ENCODE measurements around the gene PAX4.

The PAX4 gene, protein sequence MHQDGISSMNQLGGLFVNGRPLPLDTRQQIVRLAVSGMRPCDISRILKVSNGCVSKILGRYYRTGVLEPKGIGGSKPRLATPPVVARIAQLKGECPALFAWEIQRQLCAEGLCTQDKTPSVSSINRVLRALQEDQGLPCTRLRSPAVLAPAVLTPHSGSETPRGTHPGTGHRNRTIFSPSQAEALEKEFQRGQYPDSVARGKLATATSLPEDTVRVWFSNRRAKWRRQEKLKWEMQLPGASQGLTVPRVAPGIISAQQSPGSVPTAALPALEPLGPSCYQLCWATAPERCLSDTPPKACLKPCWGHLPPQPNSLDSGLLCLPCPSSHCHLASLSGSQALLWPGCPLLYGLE

GRCh38 chr7:127618042-127618441 lies at the start of gene PAX4:
Gene PAX4 (minus strand): TSS chr7:127618142. CDS start chr7:127615928, 2,214 bp downstream.
- no peaks in the 10 kb centered on the region for H3K36me3 ChIP-seq (ENCODE audit: control insufficient read depth in 5 of 5, insufficient read depth in 5 of 5, low read length in 5 of 5)
- H3K27me3 ChIP-seq (ENCODE audit: control insufficient read depth in 5 of 5, insufficient read depth in 4 of 5, low read length in 5 of 5), result peaks cover 33 to 44% (median 39%) of the 10 kb centered on the region in 5 donors
- no peak within 1 kb of the TSS for H3K4me3 ChIP-seq (ENCODE audit: low read depth in 1 of 5, low read length in 5 of 5)
- H3K27ac ChIP-seq (ENCODE audit: low read depth, low read length), result no peak within 1 kb of the TSS
- H3K4me1 ChIP-seq (ENCODE audit: control insufficient read depth in 5 of 5, insufficient read depth in 5 of 5, low read length in 5 of 5), result peaks cover 0 to 5% (median 0%) of the 10 kb centered on the region in 5 donors
- no peak within 1 kb of the TSS for H3K9ac ChIP-seq (ENCODE audit: low read length in 5 of 5)
- no peaks in the 10 kb centered on the region for H3K9me3 ChIP-seq (ENCODE audit: control insufficient read depth in 5 of 5, low read length in 5 of 5)

DNA sequence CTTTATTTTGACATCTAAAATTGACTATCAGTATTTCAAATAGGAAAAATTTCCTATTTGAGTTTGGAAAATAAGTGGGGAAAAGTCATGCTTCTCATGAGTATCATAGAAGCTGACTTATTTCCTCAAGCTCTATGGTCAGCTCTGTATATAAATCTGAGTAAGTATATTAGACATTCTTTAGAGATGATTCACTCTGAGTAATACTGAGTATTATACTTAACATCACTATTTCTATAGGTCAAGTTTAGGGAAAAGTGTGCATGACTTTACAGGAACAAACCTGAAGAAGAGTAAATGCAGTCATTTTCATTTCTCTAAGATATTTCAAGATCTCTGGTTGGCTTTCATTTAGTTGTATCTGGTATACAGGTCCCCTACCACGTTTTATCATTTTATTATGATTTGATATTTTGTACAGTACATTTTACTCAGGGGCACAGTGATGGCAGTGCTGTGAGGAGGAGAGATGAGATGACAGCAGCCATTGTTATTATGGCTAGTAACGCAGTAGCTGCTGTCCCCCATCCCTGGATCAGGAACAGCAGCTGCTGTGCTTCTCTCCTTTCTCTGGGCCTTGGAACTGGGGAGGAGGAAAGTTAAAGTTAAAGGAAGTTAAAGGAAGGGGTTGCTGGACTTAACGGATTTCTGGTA lies 49.2 kb upstream of the PAX4 start:
- Histone ChIP-seq H3K27ac (ENCODE audit: low read depth, low read length) (peak overlapping the region; percentile 39), H3K36me3 (ENCODE audit: control insufficient read depth in 5 of 5, insufficient read depth in 5 of 5, low read length in 5 of 5) (peaks cover 0 to 2% (median 0%) of the 10 kb centered on the region in 5 donors), H3K9me3 (ENCODE audit: control insufficient read depth in 5 of 5, low read length in 5 of 5) (no peaks in the 10 kb centered on the region), H3K4me3 (ENCODE audit: low read depth in 1 of 5, low read length in 5 of 5) (no peak overlapping the region), H3K4me1 (ENCODE audit: control insufficient read depth in 5 of 5, insufficient read depth in 5 of 5, low read length in 5 of 5) (peaks cover 0 to 21% (median 6%) of the 10 kb centered on the region in 5 donors), H3K27me3 (ENCODE audit: control insufficient read depth in 5 of 5, insufficient read depth in 4 of 5, low read length in 5 of 5) (no peaks in the 10 kb centered on the region), H3K9ac (ENCODE audit: low read length in 5 of 5) (no peak overlapping the region)

DNA sequence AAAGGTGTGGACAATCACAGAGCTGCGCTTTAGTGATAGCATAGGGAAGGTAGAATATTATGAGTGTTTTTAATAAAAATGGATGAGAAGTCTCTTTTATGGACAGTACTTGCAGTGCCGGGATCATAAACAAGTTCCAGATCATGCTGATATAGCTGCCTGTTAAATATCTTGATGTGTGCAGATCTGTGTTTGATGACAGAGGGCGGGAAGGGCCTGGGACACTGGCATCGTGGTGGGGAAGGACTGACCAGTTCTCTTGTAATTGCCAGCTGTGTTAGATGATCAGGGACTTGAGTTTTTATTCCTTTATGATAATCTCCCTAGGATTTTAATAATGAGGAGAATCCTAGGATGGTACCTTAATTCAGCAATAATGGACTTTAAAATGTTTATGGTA lies 48.7 kb upstream of the PAX4 start:
- H3K4me3 ChIP-seq (ENCODE audit: low read depth in 1 of 5, low read length in 5 of 5), result no peak overlapping the region
- H3K9ac ChIP-seq (ENCODE audit: low read length in 5 of 5), result no peak overlapping the region
- H3K27ac ChIP-seq (ENCODE audit: low read depth, low read length), result no peak overlapping the region
- H3K36me3 ChIP-seq (ENCODE audit: control insufficient read depth in 5 of 5, insufficient read depth in 5 of 5, low read length in 5 of 5), result peaks cover 0 to 2% (median 0%) of the 10 kb centered on the region in 5 donors
- peaks cover 0 to 21% (median 6%) of the 10 kb centered on the region in 5 donors for H3K4me1 ChIP-seq (ENCODE audit: control insufficient read depth in 5 of 5, insufficient read depth in 5 of 5, low read length in 5 of 5)
- H3K9me3 ChIP-seq (ENCODE audit: control insufficient read depth in 5 of 5, low read length in 5 of 5), result no peaks in the 10 kb centered on the region
- H3K27me3 ChIP-seq (ENCODE audit: control insufficient read depth in 5 of 5, insufficient read depth in 4 of 5, low read length in 5 of 5), result no peaks in the 10 kb centered on the region

DNA sequence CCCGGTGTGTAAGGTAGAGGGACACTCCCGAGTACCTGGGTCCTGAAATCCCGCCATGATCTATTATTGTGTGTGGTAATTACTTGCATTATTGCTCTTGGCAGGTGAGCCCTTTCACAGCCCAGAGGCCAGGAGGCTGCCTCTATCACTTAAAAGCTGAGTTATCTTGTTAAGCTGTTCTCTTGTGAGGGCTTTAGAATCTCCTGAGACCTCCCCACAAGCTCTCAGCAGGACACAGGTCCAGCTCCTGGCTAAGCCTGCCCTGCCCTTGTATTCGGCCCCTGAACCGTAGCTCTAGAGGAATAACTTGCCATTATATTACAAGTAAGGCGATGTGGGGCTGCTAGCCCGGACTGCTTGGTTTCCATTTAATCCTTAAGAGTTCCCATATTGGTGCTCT lies 48.0 kb upstream of the PAX4 start:
- no peaks in the 10 kb centered on the region for H3K9me3 ChIP-seq (ENCODE audit: control insufficient read depth in 5 of 5, low read length in 5 of 5)
- H3K4me3 ChIP-seq (ENCODE audit: low read depth in 1 of 5, low read length in 5 of 5), result no peak overlapping the region
- H3K27me3 ChIP-seq (ENCODE audit: control insufficient read depth in 5 of 5, insufficient read depth in 4 of 5, low read length in 5 of 5), result no peaks in the 10 kb centered on the region
- H3K9ac ChIP-seq (ENCODE audit: low read length in 5 of 5), result no peak overlapping the region
- no peak overlapping the region for H3K27ac ChIP-seq (ENCODE audit: low read depth, low read length)
- H3K4me1 ChIP-seq (ENCODE audit: control insufficient read depth in 5 of 5, insufficient read depth in 5 of 5, low read length in 5 of 5), result peaks cover 0 to 24% (median 6%) of the 10 kb centered on the region in 5 donors
- peaks cover 0 to 4% (median 0%) of the 10 kb centered on the region in 5 donors for H3K36me3 ChIP-seq (ENCODE audit: control insufficient read depth in 5 of 5, insufficient read depth in 5 of 5, low read length in 5 of 5)

DNA sequence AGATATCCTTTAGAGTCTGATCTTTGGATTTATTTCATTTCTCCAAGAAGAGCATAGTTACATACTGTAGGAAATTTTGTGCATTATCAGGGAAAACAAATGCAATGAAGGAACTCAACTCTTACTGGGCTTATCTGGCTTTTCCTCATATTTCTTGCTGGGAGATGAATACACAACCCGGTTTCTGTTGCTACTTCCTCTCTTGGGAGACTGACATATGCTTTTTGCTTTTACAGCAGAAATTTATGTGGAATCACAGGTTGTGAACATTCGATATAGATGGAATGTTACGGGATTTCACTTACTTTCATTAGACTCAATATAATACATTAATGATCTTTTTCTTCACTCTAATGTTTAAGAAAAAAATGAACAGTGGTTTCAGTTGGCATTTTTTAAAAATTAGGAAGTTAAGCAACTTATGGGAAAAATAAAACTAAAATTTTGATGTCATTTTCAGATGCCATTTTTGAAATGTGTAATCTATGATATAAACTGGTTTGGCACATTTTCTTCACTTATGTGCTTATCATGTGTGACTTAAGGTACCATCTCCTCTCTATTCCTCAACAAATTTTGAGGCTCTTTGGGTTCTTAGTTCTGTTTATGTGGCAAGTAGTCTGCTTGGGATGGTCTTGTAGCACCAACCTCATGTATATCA lies 41.2 kb upstream of the PAX4 start:
- Histone ChIP-seq H3K9me3 (ENCODE audit: control insufficient read depth in 5 of 5, low read length in 5 of 5) (no peaks in the 10 kb centered on the region), H3K4me1 (ENCODE audit: control insufficient read depth in 5 of 5, insufficient read depth in 5 of 5, low read length in 5 of 5) (peaks cover 0 to 27% (median 14%) of the 10 kb centered on the region in 5 donors), H3K9ac (ENCODE audit: low read length in 5 of 5) (no peak overlapping the region), H3K4me3 (ENCODE audit: low read depth in 1 of 5, low read length in 5 of 5) (no peak overlapping the region), H3K27ac (ENCODE audit: low read depth, low read length) (no peak overlapping the region), H3K27me3 (ENCODE audit: control insufficient read depth in 5 of 5, insufficient read depth in 4 of 5, low read length in 5 of 5) (no peaks in the 10 kb centered on the region), H3K36me3 (ENCODE audit: control insufficient read depth in 5 of 5, insufficient read depth in 5 of 5, low read length in 5 of 5) (peaks cover 0 to 4% (median 0%) of the 10 kb centered on the region in 5 donors)

GRCh38 chr7:127657500-127657899 lies 39.6 kb upstream of the PAX4 start:
- Histone ChIP-seq H3K9ac (ENCODE audit: low read length in 5 of 5) (no peak overlapping the region), H3K4me1 (ENCODE audit: control insufficient read depth in 5 of 5, insufficient read depth in 5 of 5, low read length in 5 of 5) (peaks cover 0 to 43% (median 30%) of the 10 kb centered on the region in 5 donors), H3K27me3 (ENCODE audit: control insufficient read depth in 5 of 5, insufficient read depth in 4 of 5, low read length in 5 of 5) (no peaks in the 10 kb centered on the region), H3K27ac (ENCODE audit: low read depth, low read length) (no peak overlapping the region), H3K4me3 (ENCODE audit: low read depth in 1 of 5, low read length in 5 of 5) (no peak overlapping the region), H3K36me3 (ENCODE audit: control insufficient read depth in 5 of 5, insufficient read depth in 5 of 5, low read length in 5 of 5) (peaks cover 0 to 4% (median 0%) of the 10 kb centered on the region in 5 donors), H3K9me3 (ENCODE audit: control insufficient read depth in 5 of 5, low read length in 5 of 5) (no peaks in the 10 kb centered on the region)

DNA sequence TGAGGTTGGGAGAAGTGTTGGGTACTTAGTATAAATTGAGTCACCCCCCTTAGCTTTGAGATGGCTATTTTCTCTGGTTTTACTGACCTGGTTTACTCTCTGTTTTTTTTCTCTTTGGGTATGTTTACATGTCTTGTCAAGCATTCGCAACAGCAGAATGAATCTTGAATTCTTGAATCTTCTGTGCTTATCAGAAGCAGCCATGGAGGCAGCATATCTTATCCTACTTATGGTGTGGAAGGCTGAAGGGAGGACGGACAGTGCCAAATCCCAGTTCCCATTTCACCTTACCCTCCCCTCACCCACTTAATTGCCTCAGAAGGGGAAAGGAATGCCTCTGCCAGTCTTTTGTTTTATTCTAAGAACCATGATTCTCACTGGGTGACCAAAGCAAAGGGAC lies 37.8 kb upstream of the PAX4 start:
- Histone ChIP-seq H3K27me3 (ENCODE audit: control insufficient read depth in 5 of 5, insufficient read depth in 4 of 5, low read length in 5 of 5) (no peaks in the 10 kb centered on the region), H3K4me3 (ENCODE audit: low read depth in 1 of 5, low read length in 5 of 5) (no peak overlapping the region), H3K9me3 (ENCODE audit: control insufficient read depth in 5 of 5, low read length in 5 of 5) (no peaks in the 10 kb centered on the region), H3K4me1 (ENCODE audit: control insufficient read depth in 5 of 5, insufficient read depth in 5 of 5, low read length in 5 of 5) (peaks cover 0 to 50% (median 42%) of the 10 kb centered on the region in 5 donors), H3K36me3 (ENCODE audit: control insufficient read depth in 5 of 5, insufficient read depth in 5 of 5, low read length in 5 of 5) (no peaks in the 10 kb centered on the region), H3K9ac (ENCODE audit: low read length in 5 of 5) (no peak overlapping the region), H3K27ac (ENCODE audit: low read depth, low read length) (peak overlapping the region; percentile 17)

DNA sequence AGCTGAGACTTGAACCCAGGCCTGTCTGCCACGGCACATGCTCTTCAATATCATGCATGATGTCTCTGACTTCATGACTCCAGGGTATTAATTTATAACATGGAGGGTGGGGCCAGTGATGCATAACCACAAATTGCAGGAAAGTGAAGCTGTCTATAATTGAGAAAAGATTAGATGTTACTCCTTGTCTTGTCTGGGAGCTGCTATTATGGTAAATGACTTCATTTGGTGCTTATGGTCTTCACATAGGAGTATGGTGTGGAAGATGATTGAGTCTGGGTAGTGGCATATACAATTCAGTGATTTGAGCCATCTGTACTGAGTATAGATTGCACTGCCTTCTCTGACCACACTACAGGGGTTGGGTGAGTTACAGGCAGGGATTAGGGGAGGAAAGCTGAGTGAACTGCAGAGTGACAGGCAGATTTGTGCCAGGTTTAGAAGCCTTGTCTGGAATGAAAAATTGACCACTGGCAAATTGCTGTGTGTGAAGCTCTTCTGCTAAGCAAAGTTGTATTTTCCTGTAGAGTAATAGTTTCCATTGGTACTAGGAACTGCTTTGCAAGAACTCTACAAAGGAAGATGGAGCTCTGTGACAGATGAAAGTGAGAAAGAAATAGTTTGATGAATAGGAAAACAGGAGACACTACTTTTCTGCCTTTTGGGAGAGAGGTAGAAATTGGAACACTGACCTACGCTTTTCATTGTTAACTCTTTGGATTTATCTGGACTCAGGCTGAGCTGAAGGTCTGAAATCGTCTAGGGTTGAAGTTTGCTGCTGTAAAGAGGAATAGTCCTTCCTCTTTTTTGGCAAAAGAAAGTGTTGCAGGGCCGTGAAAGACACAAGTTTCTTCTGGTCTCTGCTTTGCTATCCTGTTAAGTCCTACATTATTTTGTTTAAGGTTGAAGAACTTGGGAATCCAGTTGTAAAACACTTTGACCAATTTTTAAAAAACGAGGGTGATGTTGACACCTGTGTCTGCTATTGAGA lies 36.8 kb upstream of the PAX4 start:
- Histone ChIP-seq H3K27ac (ENCODE audit: low read depth, low read length) (peak overlapping the region; percentile 17), H3K36me3 (ENCODE audit: control insufficient read depth in 5 of 5, insufficient read depth in 5 of 5, low read length in 5 of 5) (no peaks in the 10 kb centered on the region), H3K4me3 (ENCODE audit: low read depth in 1 of 5, low read length in 5 of 5) (no peak overlapping the region), H3K27me3 (ENCODE audit: control insufficient read depth in 5 of 5, insufficient read depth in 4 of 5, low read length in 5 of 5) (no peaks in the 10 kb centered on the region), H3K9ac (ENCODE audit: low read length in 5 of 5) (peak overlapping the region in 1 of 5 donors; percentile 4), H3K9me3 (ENCODE audit: control insufficient read depth in 5 of 5, low read length in 5 of 5) (no peaks in the 10 kb centered on the region), H3K4me1 (ENCODE audit: control insufficient read depth in 5 of 5, insufficient read depth in 5 of 5, low read length in 5 of 5) (peaks cover 0 to 50% (median 42%) of the 10 kb centered on the region in 5 donors)

GRCh38 chr7:127653396-127653795 lies 35.5 kb upstream of the PAX4 start:
- Histone ChIP-seq H3K4me3 (ENCODE audit: low read depth in 1 of 5, low read length in 5 of 5) (peak overlapping the region in 2 of 5 donors; percentile 17 to 93), H3K4me1 (ENCODE audit: control insufficient read depth in 5 of 5, insufficient read depth in 5 of 5, low read length in 5 of 5) (peaks cover 0 to 45% (median 42%) of the 10 kb centered on the region in 5 donors), H3K27ac (ENCODE audit: low read depth, low read length) (no peak overlapping the region), H3K36me3 (ENCODE audit: control insufficient read depth in 5 of 5, insufficient read depth in 5 of 5, low read length in 5 of 5) (no peaks in the 10 kb centered on the region), H3K9me3 (ENCODE audit: control insufficient read depth in 5 of 5, low read length in 5 of 5) (no peaks in the 10 kb centered on the region), H3K27me3 (ENCODE audit: control insufficient read depth in 5 of 5, insufficient read depth in 4 of 5, low read length in 5 of 5) (no peaks in the 10 kb centered on the region), H3K9ac (ENCODE audit: low read length in 5 of 5) (no peak overlapping the region)

Measured in subcutaneous abdominal adipose tissue (tissue), 5 donors.